DND-41 (cell line): Measurements from ENCODE around the gene GPR132.

Experiments used
- ATAC-seq: fragments of 200-7000 bp; cut with Tn5 transposase; 3 replicates; pipeline ENCODE4 v1.9.1; 2021; ENCODE audit warnings: low read depth; ENCODE audit not compliant: insufficient read depth
- DNase-seq: peaks from one replicate; pipeline ENCODE4 v3.0.0-alpha.2; 2020
- H2AFZ ChIP-seq: 2 replicates; pipeline ENCODE4 v1.6.0; 2012; ENCODE audit warnings: low read depth, low read length
- H3K27ac ChIP-seq: 2 replicates; pipeline ENCODE4 v1.5.1; 2012; ENCODE audit warnings: low read length, inconsistent platforms
- H3K27me3 ChIP-seq: fragments of 200-600 bp; sonication (generic); 2 replicates; pipeline ENCODE4 v1.6.0; 2012; ENCODE audit warnings: low read length, mild to moderate bottlenecking, inconsistent platforms; ENCODE audit not compliant: insufficient read depth, poor library complexity
- H3K36me3 ChIP-seq: 2 replicates; pipeline ENCODE4 v1.5.1; 2012; ENCODE audit warnings: low read length, inconsistent platforms; ENCODE audit not compliant: insufficient read depth
- H3K4me1 ChIP-seq: 2 replicates; pipeline ENCODE4 v1.5.1; 2012; ENCODE audit warnings: mild to moderate bottlenecking, low read length; ENCODE audit not compliant: insufficient read depth
- H3K4me2 ChIP-seq: 2 replicates; pipeline ENCODE4 v1.6.0; 2012; ENCODE audit warnings: mild to moderate bottlenecking, moderate library complexity, low read length, inconsistent platforms; ENCODE audit not compliant: insufficient read depth
- H3K4me3 ChIP-seq, 2 experiments: fragments of 200-600 bp in 1 of 2; shearing (Covaris generic) in 1 of 2; 2 replicates each; pipeline ENCODE4 v1.5.1; 2012 to 2016; ENCODE audit warnings: inconsistent platforms in 2 of 2, low read length in 2 of 2, mild to moderate bottlenecking in 2 of 2, low read depth in 1 of 2, moderate library complexity in 1 of 2
- H3K79me2 ChIP-seq: 2 replicates; pipeline ENCODE4 v1.6.0; 2012; ENCODE audit warnings: low read length, inconsistent platforms; ENCODE audit not compliant: insufficient read depth
- H3K9ac ChIP-seq: 2 replicates; pipeline ENCODE4 v1.6.0; 2012; ENCODE audit warnings: low read depth, mild to moderate bottlenecking, inconsistent platforms, low read length, moderate library complexity
- H3K9me3 ChIP-seq: 2 replicates; pipeline ENCODE4 v1.5.1; 2012; ENCODE audit warnings: low read length, moderate library complexity, mild to moderate bottlenecking, inconsistent platforms; ENCODE audit not compliant: insufficient read depth, severe bottlenecking
- H4K20me1 ChIP-seq: 2 replicates; pipeline ENCODE4 v1.6.0; 2012; ENCODE audit warnings: low read length; ENCODE audit not compliant: insufficient read depth
- CTCF ChIP-seq: IDR thresholded peaks from 2 replicates; pipeline ENCODE4 v1.5.1; 2012; ENCODE audit warnings: borderline replicate concordance, low read length, moderate library complexity, mild to moderate bottlenecking; ENCODE audit not compliant: poor library complexity, severe bottlenecking; ENCODE audit errors: extremely low read depth
- EZH2 ChIP-seq: IDR thresholded peaks from 3 replicates; pipeline ENCODE4 v1.6.1; 2012; ENCODE audit warnings: borderline replicate concordance, low read depth, mild to moderate bottlenecking, moderate library complexity, low read length, inconsistent platforms; ENCODE audit not compliant: severe bottlenecking

The GPR132 gene

GRCh38 chr14:105014631-105015030 lies 50.6 kb downstream of the GPR132 start:
- Histone ChIP-seq H3K79me2 (peaks cover 100% of the 10 kb centered on the region), H2AFZ (no peak overlapping the region), H3K4me2 (0 out of 2 replicates have a peak overlapping the region, but pooled peaks have one; percentile 13), H3K27me3 (no peaks in the 10 kb centered on the region), H3K9me3 (no peaks in the 10 kb centered on the region), H3K36me3 (peaks cover 91% of the 10 kb centered on the region), H3K27ac (no peak overlapping the region), H4K20me1 (peaks cover 100% of the 10 kb centered on the region), H3K9ac (no peak overlapping the region), H3K4me3 (no peak overlapping the region), H3K4me1 (peaks cover 40% of the 10 kb centered on the region)
- ATAC-seq = no peak
- no peak for TF ChIP-seq EZH2
- no peak for TF ChIP-seq CTCF
- DNase-seq = no peak

- Histone ChIP-seq H3K4me3 (no peak overlapping the region), H2AFZ (no peak overlapping the region), H3K9ac (no peak overlapping the region), H3K27ac (no peak overlapping the region), H3K9me3 (no peaks in the 10 kb centered on the region), H3K79me2 (peaks cover 100% of the 10 kb centered on the region), H4K20me1 (peaks cover 100% of the 10 kb centered on the region), H3K27me3 (no peaks in the 10 kb centered on the region), H3K36me3 (peaks cover 91% of the 10 kb centered on the region), H3K4me1 (peaks cover 34% of the 10 kb centered on the region), H3K4me2 (peak overlapping the region; percentile 13; the same call in 1 of the 2 replicates)
- ATAC-seq = no peak
- TF ChIP-seq EZH2 = no peak
- TF ChIP-seq CTCF = no peak
- DNase-seq = no peak
These were observed 51.2 kb downstream of the GPR132 start for GRCh38 chr14:105014032-105014431.

DNA sequence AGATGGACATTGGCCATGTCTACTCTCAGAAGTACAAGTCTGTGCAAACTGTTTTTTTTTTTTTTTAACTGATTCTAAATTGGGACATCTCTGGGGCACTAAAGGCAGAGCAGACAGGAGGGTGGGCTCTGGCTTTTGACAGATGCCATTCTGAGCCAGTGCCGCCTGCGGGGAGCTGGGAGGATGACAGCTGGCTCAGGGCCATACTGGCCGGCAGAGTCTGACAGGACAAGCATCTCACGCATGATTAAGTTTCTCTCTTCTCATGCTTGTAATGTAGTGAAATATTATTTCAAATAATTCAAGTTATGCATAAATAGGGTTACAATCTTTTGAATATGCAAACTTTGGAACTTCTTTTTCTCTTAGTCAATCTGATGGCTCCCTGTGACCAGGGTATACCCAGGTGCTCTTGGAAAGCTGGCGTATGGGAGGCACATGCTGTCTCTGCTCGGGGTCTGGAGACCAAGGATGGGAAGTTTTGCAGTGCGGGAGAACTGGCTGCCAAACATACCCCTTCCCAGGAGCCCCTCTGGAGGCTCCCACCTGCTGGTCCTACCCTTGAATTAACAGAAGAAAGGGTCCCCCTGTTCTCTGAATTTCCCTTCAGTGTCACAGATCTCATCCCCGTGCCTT lies 52.0 kb downstream of the GPR132 start:
- Histone ChIP-seq H4K20me1 (peaks cover 95% of the 10 kb centered on the region), H3K4me2 (no peak overlapping the region), H3K9ac (no peak overlapping the region), H3K4me3 (no peak overlapping the region), H2AFZ (no peak overlapping the region), H3K4me1 (peaks cover 27% of the 10 kb centered on the region), H3K27me3 (no peaks in the 10 kb centered on the region), H3K9me3 (no peaks in the 10 kb centered on the region), H3K79me2 (peaks cover 97% of the 10 kb centered on the region), H3K27ac (no peak overlapping the region), H3K36me3 (peaks cover 91% of the 10 kb centered on the region)
- TF ChIP-seq EZH2 = no peak
- no peak for TF ChIP-seq CTCF
- ATAC-seq (no peak), DNase-seq (no peak)
